H1 (cell line): ENCODE data around the gene ATF7IP. TPM values are rescaled to one million over a fixed set of nuclear protein-coding genes. Genes with fewer than 3 reads are reported as not detected.
A peak's percentile ranks its signal among the peaks of the same experiment; 100 is the strongest.

Source experiments
- CTCF ChIA-PET: fragments of 300-600 bp; sonication (Branson Sonifier 250); formaldehyde crosslinking; loops from one replicate; lab custom pipeline; 2021; ENCODE audit not compliant: partially characterized antibody; lab: Charles Lee
- POLR2A ChIA-PET: fragments of 300-600 bp; sonication (Branson Sonifier 250); formaldehyde crosslinking; loops from one replicate; lab custom pipeline; 2021; ENCODE audit warnings: inconsistent platforms; ENCODE audit not compliant: partially characterized antibody; lab: Charles Lee
- DNase-seq, 2 experiments: peaks; one replicate each; pipeline versions ENCODE4 v3.0.0 to v3.0.0-alpha.2; 2010 to 2022; ENCODE audit warnings: low spot score in 2 of 2, low read depth in 1 of 2, mixed read lengths in 1 of 2
- FAIRE-seq: peaks from 2 replicates; lab custom pipeline; 2011; peaks lifted over from hg19 to GRCh38; lab: Jason Lieb, UNC
- H2AFZ ChIP-seq: 2 replicates; pipeline ENCODE4 v1.8.1; 2012; ENCODE audit warnings: low read length, inconsistent platforms
- H2AK5ac ChIP-seq: 2 replicates; pipeline ENCODE4 v1.6.1; 2013; ENCODE audit warnings: low read depth, low read length
- H2BK120ac ChIP-seq: replicated peaks from 2 replicates; pipeline ENCODE3; 2013; ENCODE audit warnings: low read depth, low read length, inconsistent platforms
- H2BK12ac ChIP-seq: 2 replicates; pipeline ENCODE4 v1.6.1; 2013; ENCODE audit warnings: low read depth, low read length
- H2BK15ac ChIP-seq: 2 replicates; pipeline ENCODE4 v1.6.1; 2013; ENCODE audit warnings: low read length
- H2BK20ac ChIP-seq: 2 replicates; pipeline ENCODE4 v1.6.1; 2013; ENCODE audit warnings: low read length
- H2BK5ac ChIP-seq: 2 replicates; pipeline ENCODE4 v1.6.1; 2013; ENCODE audit warnings: low read depth, low read length
- H3K14ac ChIP-seq: 2 replicates; pipeline ENCODE4 v1.6.1; 2013; ENCODE audit warnings: inconsistent platforms; ENCODE audit not compliant: insufficient read length
- H3K18ac ChIP-seq: 2 replicates; pipeline ENCODE4 v1.6.1; 2013; ENCODE audit warnings: low read length; ENCODE audit errors: extremely low read depth
- H3K23ac ChIP-seq: 2 replicates; pipeline ENCODE4 v1.6.1; 2013; ENCODE audit warnings: inconsistent platforms; ENCODE audit not compliant: insufficient read length
- H3K23me2 ChIP-seq: 2 replicates; pipeline ENCODE4 v1.6.1; 2013; ENCODE audit warnings: low read depth, low read length
- H3K27ac ChIP-seq: 2 replicates; pipeline ENCODE4 v1.6.1; 2011; ENCODE audit warnings: low read depth, low read length, inconsistent platforms
- H3K27me3 ChIP-seq, 4 experiments: replicated peaks in 1 of 4; 1 replicate in 1 of 4; 2 replicates in 3 of 4; pipeline versions ENCODE4 v1.6.1 to v1.8.1; 2011 to 2013; ENCODE audit warnings: low read length in 3 of 4, mild to moderate bottlenecking in 3 of 4, inconsistent platforms in 2 of 4, mixed read lengths in 2 of 4, moderate library complexity in 1 of 4; ENCODE audit not compliant: control insufficient read depth in 3 of 4, insufficient read depth in 3 of 4; ENCODE audit errors: extremely low read depth in 1 of 4
- H3K36me3 ChIP-seq, 4 experiments: 2 replicates each; pipeline versions ENCODE4 v1.6.1 to v1.8.1; 2011 to 2013; ENCODE audit warnings: mild to moderate bottlenecking in 4 of 4, low read length in 3 of 4, moderate library complexity in 2 of 4, control low read depth in 1 of 4, inconsistent platforms in 1 of 4; ENCODE audit not compliant: insufficient read depth in 4 of 4, control insufficient read depth in 2 of 4
- H3K4ac ChIP-seq: replicated peaks from 2 replicates; pipeline ENCODE3; 2013; ENCODE audit warnings: low read length, low read depth, mixed read lengths, inconsistent platforms; ENCODE audit not compliant: insufficient read length
- H3K4me1 ChIP-seq, 4 experiments: replicated peaks in 1 of 4; 1 replicate in 1 of 4; 2 replicates in 3 of 4; pipeline versions ENCODE4 v1.6.1 to v1.8.1; 2011 to 2013; ENCODE audit warnings: low read length in 3 of 4, inconsistent platforms in 2 of 4, mixed read lengths in 1 of 4; ENCODE audit not compliant: insufficient read depth in 4 of 4, control insufficient read depth in 3 of 4
- H3K4me2 ChIP-seq, 2 experiments: 2 replicates each; pipeline versions ENCODE4 v1.6.1 to v1.8.1; 2011 to 2013; ENCODE audit warnings: low read depth in 2 of 2, low read length in 2 of 2, control low read depth in 1 of 2, inconsistent platforms in 1 of 2, mild to moderate bottlenecking in 1 of 2; ENCODE audit not compliant: insufficient read depth in 1 of 2
- H3K4me3 ChIP-seq, 4 experiments: fragments of 200-600, 300-600 bp in 1 of 4; sonication (generic), shearing (Covaris generic), sonication (Bioruptor Twin) in 1 of 4; 2 replicates each; pipeline versions ENCODE4 v1.5.1 to v1.8.1; 2011 to 2016; ENCODE audit warnings: low read length in 4 of 4, low read depth in 3 of 4, control low read depth in 2 of 4, inconsistent platforms in 2 of 4, mild to moderate bottlenecking in 2 of 4, mixed read lengths in 1 of 4, moderate library complexity in 1 of 4; ENCODE audit not compliant: insufficient read depth in 2 of 4; ENCODE audit errors: extremely low read depth in 1 of 4
- H3K56ac ChIP-seq: replicated peaks from 2 replicates; pipeline ENCODE3; 2013; ENCODE audit warnings: low read depth, mild to moderate bottlenecking, mixed read lengths, low read length, inconsistent platforms; ENCODE audit not compliant: insufficient read length
- H3K79me1 ChIP-seq: 2 replicates; pipeline ENCODE4 v1.6.1; 2013; ENCODE audit warnings: low read depth, low read length, control low read depth
- H3K79me2 ChIP-seq, 2 experiments: 2 replicates each; pipeline versions ENCODE4 v1.6.1 to v1.8.1; 2012 to 2013; ENCODE audit warnings: low read length in 2 of 2, mild to moderate bottlenecking in 2 of 2, inconsistent platforms in 1 of 2; ENCODE audit not compliant: insufficient read depth in 2 of 2, control insufficient read depth in 1 of 2
- H3K9ac ChIP-seq, 4 experiments: replicated peaks in 1 of 4; 1 replicate in 1 of 4; 2 replicates in 3 of 4; pipeline versions ENCODE4 v1.6.1 to v1.8.1; 2011 to 2013; ENCODE audit warnings: low read depth in 3 of 4, low read length in 3 of 4, control low read depth in 2 of 4, mild to moderate bottlenecking in 2 of 4, moderate library complexity in 2 of 4, inconsistent platforms in 1 of 4; ENCODE audit errors: extremely low read depth in 1 of 4
- H3K9me3 ChIP-seq, 2 experiments: 2 replicates each; pipeline versions ENCODE4 v1.6.1 to v1.8.1; 2012 to 2013; ENCODE audit warnings: mild to moderate bottlenecking in 2 of 2, moderate library complexity in 2 of 2, control low read depth in 1 of 2, inconsistent platforms in 1 of 2, low read depth in 1 of 2, low read length in 1 of 2, mixed read lengths in 1 of 2; ENCODE audit not compliant: insufficient read depth in 2 of 2
- H4K20me1 ChIP-seq, 2 experiments: replicated peaks in 1 of 2; 2 replicates each; pipeline versions ENCODE3 to v1.8.1; 2011 to 2013; ENCODE audit warnings: inconsistent platforms in 2 of 2, low read length in 2 of 2, mild to moderate bottlenecking in 1 of 2; ENCODE audit not compliant: insufficient read depth in 2 of 2, control insufficient read depth in 1 of 2
- H4K5ac ChIP-seq: 2 replicates; pipeline ENCODE4 v1.6.1; 2013; ENCODE audit warnings: low read length, low read depth, mixed read lengths, inconsistent platforms; ENCODE audit not compliant: insufficient read length
- H4K8ac ChIP-seq: 2 replicates; pipeline ENCODE4 v1.8.0; 2013; ENCODE audit warnings: mild to moderate bottlenecking, moderate library complexity, low read length, inconsistent platforms; ENCODE audit not compliant: insufficient read depth; ENCODE audit errors: extremely low read depth
- H4K91ac ChIP-seq: replicated peaks from 2 replicates; pipeline ENCODE3; 2013; ENCODE audit warnings: low read length, mixed read lengths, inconsistent platforms; ENCODE audit not compliant: insufficient read length
- CHD1 ChIP-seq: IDR thresholded peaks from 2 replicates; pipeline ENCODE4 v1.6.1; 2012; ENCODE audit warnings: low read depth, low read length, improper control_type of control experiment
- RAD21 ChIP-seq, 2 experiments: IDR thresholded peaks in 1 of 2; conservative IDR thresholded peaks in 1 of 2; 2 replicates each; pipeline ENCODE4 v1.6.1; 2011; ENCODE audit warnings: low read depth in 2 of 2, low read length in 2 of 2, improper control_type of control experiment in 1 of 2, inconsistent platforms in 1 of 2, mild to moderate bottlenecking in 1 of 2, moderate library complexity in 1 of 2
- SAP30 ChIP-seq: fragments of 300-600 bp; sonication (generic); IDR thresholded peaks from 2 replicates; pipeline ENCODE4 v1.7.1; 2012; ENCODE audit warnings: low read length, moderate library complexity, mild to moderate bottlenecking, inconsistent platforms; ENCODE audit not compliant: insufficient read depth, insufficient replicate concordance
- WGBS, 2 experiments: shearing (Covaris generic) in 1 of 2; methylation state at CpG; one replicate each; pipeline versions ENCODE4 v1.1.6 to v1.1.7; 2013 to 2015; ENCODE audit warnings: low lambda C conversion rate in 2 of 2, mixed read lengths in 2 of 2, inconsistent platforms in 1 of 2, low coverage in 1 of 2, missing lambda C conversion rate in 1 of 2; ENCODE audit not compliant: insufficient replicate concordance in 2 of 2, insufficient coverage in 1 of 2, insufficient read length in 1 of 2; ENCODE audit errors: extremely low coverage in 1 of 2, missing lambda C conversion rate in 1 of 2; 5-methylcytosine and 5-hydroxymethylcytosine counted together
- polyA plus RNA-seq, 7 experiments: library from polyadenylated mRNA; depleted of rRNA in 3 of 7; stranded (reverse) in 5 of 7; unstranded in 2 of 7; fragments of >200 nt in 5 of 7; fragments of 200-250 nt in 2 of 7; gene quantifications; 1 replicate in 5 of 7; 2 replicates in 1 of 7; 4 replicates in 1 of 7; pipeline versions ENCODE4 v1.2.1 to v1.2.3, GENCODE V29; 2011 to 2013; ENCODE audit warnings: missing spikeins in 2 of 7, mixed read lengths in 2 of 7
- total RNA-seq: library from RNA; stranded (reverse); fragmentation: NEBNext Ultra II Directional; extraction: Animal tissue kit (Norgen Biotek cat#: 25700); gene quantifications from 2 replicates; pipeline ENCODE4 v1.2.1, GENCODE V29; 2021

The ATF7IP gene
- total and polyA plus RNA-seq, 2 of the 8 experiments (the other 6 are each of a cell fraction or from before 2014, with no cell fraction given), result 34.2 to 148 TPM

GRCh38 chr12:14366209-14367039, 942 bp downstream of the ATF7IP start:
- Histone ChIP-seq H2BK120ac (no peak overlapping the region), H3K23me2 (no peaks in the 10 kb centered on the region), H3K79me2 (peaks cover 20 to 56% of the 10 kb centered on the region in 2 experiments), H4K20me1 (peaks cover 4% of the 10 kb centered on the region in 2 experiments), H3K18ac (peak overlapping the region; percentile 71; the same call in 1 of the 2 replicates), H4K91ac (no peak overlapping the region), H2BK15ac (no peak overlapping the region), H3K4me3 (peak overlapping the region; percentile 65 to 90 (median 73)), H3K4ac (no peak overlapping the region), H3K9ac (peak overlapping the region; percentile 61 to 95 (median 90); a peak in 6 of 7 replicates), H3K14ac (no peak overlapping the region), H2BK12ac (no peak overlapping the region; the same call in 1 of the 2 replicates), H2BK20ac (no peak overlapping the region), H2BK5ac (peak overlapping the region; percentile 92; the same call in 1 of the 2 replicates), H3K36me3 (peaks cover 0 to 3% (median 0%) of the 10 kb centered on the region in 4 experiments; a peak in 1 of 8 replicates), H4K5ac (peak overlapping the region; percentile 99), H3K4me1 (peaks cover 0 to 2% (median 0%) of the 10 kb centered on the region in 4 experiments; a peak in 1 of 7 replicates), H3K23ac (no peak overlapping the region), H3K27ac (peak overlapping the region; percentile 91), H3K27me3 (no peaks in the 10 kb centered on the region), H3K4me2 (peak overlapping the region; percentile 25 to 74), H4K8ac (no peak overlapping the region), H2AFZ (no peak overlapping the region), H2AK5ac (no peak overlapping the region), H3K9me3 (no peaks in the 10 kb centered on the region), H3K56ac (no peak overlapping the region), H3K79me1 (no peaks in the 10 kb centered on the region)
- TF ChIP-seq SAP30, result no peak
- peak; percentile 9; the same call in 1 of the 2 replicates for TF ChIP-seq CHD1
- TF ChIP-seq RAD21 (IDR thresholded peaks at IDR 0.05 in 1 of 2, conservative IDR thresholded peaks at IDR 0.05 in 1 of 2; ENCODE audit: low read depth in 2 of 2, low read length in 2 of 2), result peak in 1 of 2 experiments; percentile 19; a peak in 2 of 4 replicates
- ChIA-PET POLR2A (interaction anchor here (0.6 to 3.0 kb wide), 45 partner anchors 8 to 386 kb away, joined by 3 to 164 read pairs (median 5); no protein-coding TSS in a partner anchor), CTCF (interaction anchor here (0.5 to 2.2 kb wide), 11 partner anchors 8 to 627 kb away, joined by 3 to 9 read pairs (median 4); no protein-coding TSS in a partner anchor)
- 2% methylated on average over 5 of the region's 5 CpGs; no CpG with 5 or more reads in 1 of the 2 experiments for WGBS, 2 experiments
- FAIRE-seq, result no peak
- DNase-seq, result no peak
